Sigmoid colon (tissue), 4 donors: ENCODE data around the gene KLHL26.

Experiments used
- CTCF ChIP-seq, 4 experiments: fragments of 450-650 bp in 3 of 4; fragments of 200-600 bp in 1 of 4; IDR thresholded peaks; one replicate each; pipeline ENCODE4 v1.5.1; 2016 to 2019; ENCODE audit warnings: antibody characterized with exemption in 4 of 4, mild to moderate bottlenecking in 3 of 4, moderate library complexity in 2 of 4
- EP300 ChIP-seq, 4 donors: sonication (generic); formaldehyde crosslinking; IDR thresholded peaks; one replicate each; pipeline ENCODE4 v1.6.1; 2017; ENCODE audit warnings: antibody characterized with exemption in 4 of 4
- POLR2A ChIP-seq, 2 donors: fragments of 450-650 bp; IDR thresholded peaks; one replicate each; pipeline ENCODE4 v1.6.1; 2016; ENCODE audit warnings: antibody characterized with exemption in 2 of 2, mild to moderate bottlenecking in 2 of 2, moderate library complexity in 2 of 2

GRCh38 chr19:18670312-18670711, 33.5 kb downstream of the KLHL26 start:
- no peak for TF ChIP-seq POLR2A (IDR thresholded peaks at IDR 0.05)
- TF ChIP-seq CTCF (IDR thresholded peaks at IDR 0.05): no peak
- no peak for TF ChIP-seq EP300 (IDR thresholded peaks at IDR 0.05)
